Measurements from ENCODE around the gene PLA2G2F. TPM values are rescaled to one million over a fixed set of nuclear protein-coding genes. Genes with fewer than 3 reads are reported as not detected.

Gene PLA2G2F
- total RNA-seq, 1 experiment from 2014 or later = not detected

GRCh38 chr1:20194757-20195461 is 55.8 kb downstream of the PLA2G2F start:
- peak; percentile 79 for ATAC-seq
- intact Hi-C loops (cut with micrococcal nuclease; ENCODE audit: unreplicated experiment) (loop anchor here (2.0 to 5.0 kb wide), 2 partner anchors 94 to 278 kb away; no protein-coding TSS in a partner anchor), in situ Hi-C loops (cut with HindIII; ENCODE audit: low pct_unique_long_range_greater_than_20kb, low sequenced_read_pairs) (no loop called here)
- BruUV-seq (replicated peaks) = no TSS peak
- Histone ChIP-seq H3K9me3 (ENCODE audit: control insufficient read depth, insufficient read depth, low read depth, low read length) (no peaks in the 10 kb centered on the region), H3K36me3 (ENCODE audit: control insufficient read depth, insufficient read depth, low read length) (no peaks in the 10 kb centered on the region), H3K27me3 (ENCODE audit: control insufficient read depth, insufficient read depth, low read length) (peaks cover 20% of the 10 kb centered on the region), H3K4me1 (ENCODE audit: control insufficient read depth, insufficient read depth, low read length) (no peaks in the 10 kb centered on the region), H3K4me3 (ENCODE audit: low read depth in 2 of 2, low read length in 2 of 2) (no peak overlapping the region), H3K27ac (ENCODE audit: low read length) (no peak overlapping the region)
- POLR2A ChIA-PET = no interaction called here
- DNase-seq (ENCODE audit: low read depth, low spot score) = peak; percentile 35
- TF ChIP-seq POLR2AphosphoS5 (IDR thresholded peaks at IDR 0.05; ENCODE audit: low read depth, low read length) (no peak), SIN3A (IDR thresholded peaks at IDR 0.05; ENCODE audit: borderline replicate concordance, insufficient read depth, low read depth, low read length) (no peak), CTCF (IDR thresholded peaks at IDR 0.05) (peak; percentile 92)
- CTCF ChIA-PET = interaction anchor here (1.0 kb wide), 1 partner anchor 29 kb away, joined by 5 read pairs; no protein-coding TSS in a partner anchor

- intact Hi-C loops (cut with micrococcal nuclease; ENCODE audit: unreplicated experiment) (loop anchor here (2.0 to 5.0 kb wide), 2 partner anchors 95 to 278 kb away; no protein-coding TSS in a partner anchor), in situ Hi-C loops (cut with HindIII; ENCODE audit: low pct_unique_long_range_greater_than_20kb, low sequenced_read_pairs) (no loop called here)
- H3K36me3 ChIP-seq (ENCODE audit: control insufficient read depth, insufficient read depth, low read length) = no peaks in the 10 kb centered on the region
- BruUV-seq (replicated peaks) = no TSS peak
- peaks cover 21% of the 10 kb centered on the region for H3K27me3 ChIP-seq (ENCODE audit: control insufficient read depth, insufficient read depth, low read length)
- H3K27ac ChIP-seq (ENCODE audit: low read length) = no peak overlapping the region
- no peak overlapping the region for H3K4me3 ChIP-seq (ENCODE audit: low read depth in 2 of 2, low read length in 2 of 2)
- no peaks in the 10 kb centered on the region for H3K9me3 ChIP-seq (ENCODE audit: control insufficient read depth, insufficient read depth, low read depth, low read length)
- ChIA-PET POLR2A (no interaction called here), CTCF (interaction anchor here (0.6 to 1.0 kb wide), 2 partner anchors 30 to 283 kb away, joined by 3 to 5 read pairs; no protein-coding TSS in a partner anchor)
- DNase-seq (ENCODE audit: low read depth, low spot score) = no peak
- no peaks in the 10 kb centered on the region for H3K4me1 ChIP-seq (ENCODE audit: control insufficient read depth, insufficient read depth, low read length)
- no peak for ATAC-seq
- TF ChIP-seq CTCF (IDR thresholded peaks at IDR 0.05) (peak; percentile 70), POLR2AphosphoS5 (IDR thresholded peaks at IDR 0.05; ENCODE audit: low read depth, low read length) (no peak), REST (IDR thresholded peaks at IDR 0.05; ENCODE audit: insufficient read depth in 1 of 2, low read depth in 2 of 2, low read length in 1 of 2) (no peak), SIN3A (IDR thresholded peaks at IDR 0.05; ENCODE audit: borderline replicate concordance, insufficient read depth, low read depth, low read length) (no peak), TCF7L2 (IDR thresholded peaks at IDR 0.05; ENCODE audit: low read depth, low read length) (no peak)
Measured at GRCh38 chr1:20195462-20195780, 56.3 kb downstream of the PLA2G2F start.
